HG02588 (cell line): ENCODE data around the gene EDNRB.
"Not testable (repeated sequence)": the region's sequence is repeated elsewhere in the genome, so short reads cannot be mapped to it uniquely, and the experiment has no call there.

Experiments used
- ATAC-seq: cut with Tn5 transposase; IDR thresholded peaks from one replicate; pipeline ENCODE4 v1.9.1; 2021; ENCODE audit warnings: mild to moderate bottlenecking, moderate library complexity; ENCODE audit not compliant: unreplicated experiment

EDNRB gene

GRCh38 chr13:77848050-77848449 lies 70.6 kb downstream of the EDNRB start:
- ATAC-seq = not testable (repeated sequence)

DNA sequence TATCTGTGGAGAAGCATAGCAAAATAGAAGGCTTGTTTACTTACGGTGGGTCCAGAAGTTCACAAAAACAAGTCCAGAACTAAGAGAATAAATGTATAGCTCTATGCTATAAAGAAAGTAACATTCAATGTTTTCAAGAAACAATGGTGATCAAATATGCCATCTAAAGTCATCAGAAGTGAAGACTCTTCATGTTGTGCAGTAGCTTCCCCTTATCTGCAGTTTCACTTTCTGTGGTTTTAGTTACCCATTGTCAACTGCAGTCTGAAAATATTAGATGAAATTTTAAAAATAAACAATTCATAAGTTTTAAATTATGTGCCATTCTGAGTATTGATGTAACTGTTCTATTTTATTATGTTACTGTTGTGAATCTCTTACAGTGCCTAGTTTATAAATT lies 72.5 kb downstream of the EDNRB start:
- no peak for ATAC-seq
